NOMO-1 treated with dmso at 0.1 percent for 144 hours (cell line): ENCODE results near the gene DFFA.

Source experiments
- DNase-seq: peaks from one replicate; lab custom pipeline; 2025; ENCODE audit not compliant: unreplicated experiment; lab: John Stamatoyannopoulos, UW

DFFA gene

GRCh38 chr1:10472220-10473144 lies at the start of gene DFFA:
Gene DFFA, minus strand, starts transcription at chr1:10472529. Its CDS starts 71 bp downstream, at chr1:10472458.
- peak; percentile 98 for DNase-seq

- DNase-seq, result no peak
Observed at GRCh38 chr1:10521537-10522157, 49.3 kb upstream of the DFFA start.

- DNase-seq, result no peak
Observed at GRCh38 chr1:10520952-10521351, 48.6 kb upstream of the DFFA start.

GRCh38 chr1:10520497-10520896 lies 48.2 kb upstream of the DFFA start:
- no peak for DNase-seq

GRCh38 chr1:10519016-10519417 lies 46.7 kb upstream of the DFFA start:
- no peak for DNase-seq

GRCh38 chr1:10517677-10517982 lies 45.3 kb upstream of the DFFA start:
- DNase-seq, result no peak

- DNase-seq, result no peak
Observed at GRCh38 chr1:10516925-10517676, 44.8 kb upstream of the DFFA start.

- DNase-seq, result no peak
Observed at GRCh38 chr1:10515976-10516750, 43.8 kb upstream of the DFFA start.

- peak; percentile 22 for DNase-seq
Observed at GRCh38 chr1:10515301-10515975, 43.1 kb upstream of the DFFA start.

GRCh38 chr1:10514490-10515235 lies 42.3 kb upstream of the DFFA start:
- no peak for DNase-seq

GRCh38 chr1:10513199-10513598 lies 40.9 kb upstream of the DFFA start:
- no peak for DNase-seq

GRCh38 chr1:10511494-10511885 lies 39.2 kb upstream of the DFFA start:
- DNase-seq, result no peak

- peak; percentile 56 for DNase-seq
Observed at GRCh38 chr1:10510520-10511493, 38.5 kb upstream of the DFFA start.

GRCh38 chr1:10509809-10510509 lies 37.6 kb upstream of the DFFA start:
- no peak for DNase-seq

GRCh38 chr1:10508511-10508951 lies 36.2 kb upstream of the DFFA start:
- no peak for DNase-seq

- DNase-seq, result peak; percentile 58
Observed at GRCh38 chr1:10507111-10507879, 35.0 kb upstream of the DFFA start.

GRCh38 chr1:10506677-10507047 lies 34.3 kb upstream of the DFFA start:
- no peak for DNase-seq
